ENCODE data around the gene PARP11.

Gene PARP11, protein sequence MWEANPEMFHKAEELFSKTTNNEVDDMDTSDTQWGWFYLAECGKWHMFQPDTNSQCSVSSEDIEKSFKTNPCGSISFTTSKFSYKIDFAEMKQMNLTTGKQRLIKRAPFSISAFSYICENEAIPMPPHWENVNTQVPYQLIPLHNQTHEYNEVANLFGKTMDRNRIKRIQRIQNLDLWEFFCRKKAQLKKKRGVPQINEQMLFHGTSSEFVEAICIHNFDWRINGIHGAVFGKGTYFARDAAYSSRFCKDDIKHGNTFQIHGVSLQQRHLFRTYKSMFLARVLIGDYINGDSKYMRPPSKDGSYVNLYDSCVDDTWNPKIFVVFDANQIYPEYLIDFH

DNA sequence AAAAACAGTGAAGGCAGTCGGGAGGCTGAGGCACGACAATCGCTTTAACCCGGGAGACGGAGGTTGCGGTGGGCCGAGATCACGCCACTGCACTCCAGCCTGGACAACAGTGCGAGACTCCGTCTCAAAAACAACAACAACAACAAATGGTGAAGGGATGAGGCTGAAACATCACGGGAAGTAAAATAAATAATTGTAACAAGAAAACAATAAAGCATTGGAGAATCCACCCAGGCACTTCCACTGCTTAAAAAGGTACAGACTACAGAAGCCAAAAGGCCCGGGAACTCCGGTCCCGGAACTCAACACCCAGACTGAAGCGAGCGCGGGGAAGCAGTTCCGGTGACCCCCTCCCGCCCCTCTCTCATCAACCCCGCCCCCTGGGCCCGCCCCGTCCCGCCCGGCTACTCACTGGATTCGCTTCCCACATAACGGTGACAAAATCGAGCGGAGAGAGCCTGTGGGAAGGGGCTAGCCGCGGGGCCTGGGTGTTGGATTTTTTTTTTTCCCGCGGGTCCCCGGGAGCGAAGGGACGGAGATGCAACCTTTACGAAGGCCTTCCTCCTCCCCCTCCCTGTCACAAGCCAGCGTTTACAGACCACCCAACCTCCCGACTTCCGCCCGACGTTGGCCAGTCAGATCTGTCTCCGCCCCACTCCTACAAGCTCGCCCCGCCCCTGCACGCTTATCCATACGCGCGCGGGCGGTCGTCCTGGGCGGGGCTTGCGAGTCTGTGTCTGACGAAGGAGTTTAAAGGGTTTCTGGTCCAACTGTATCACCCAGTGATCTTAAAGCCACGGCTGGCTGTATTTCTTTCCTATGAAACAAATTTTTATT, at the start of gene PARP11:
Gene PARP11 (minus strand): TSS at position 600 of the 837 bp plus-strand sequence. CDS start 170 bp downstream, at position 430.
- peak; percentile 92 to 95 (median 92) for DNase-seq (ENCODE audit: low read depth in 3 of 3, low spot score in 1 of 3)

DNA sequence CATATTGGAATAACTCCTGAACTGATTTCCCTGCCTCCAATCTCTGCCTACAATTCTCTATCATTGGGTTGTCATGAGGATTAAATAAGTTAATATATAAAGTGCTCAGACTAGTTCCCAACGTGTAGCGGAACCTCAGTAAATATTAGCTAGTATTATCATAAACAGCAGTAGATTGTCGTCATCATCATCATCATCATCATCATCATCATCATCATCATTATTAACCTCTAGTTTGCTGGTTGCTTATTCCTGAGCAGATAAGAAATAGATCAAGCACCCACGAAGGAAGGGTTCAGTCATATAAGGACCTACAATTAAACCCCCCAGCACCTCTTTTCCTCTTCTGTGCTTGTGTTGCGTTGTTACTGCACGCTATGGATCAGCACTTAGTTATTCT, 48.8 kb upstream of the PARP11 start:
- DNase-seq (ENCODE audit: low read depth in 3 of 3, low spot score in 1 of 3), result no peak

DNA sequence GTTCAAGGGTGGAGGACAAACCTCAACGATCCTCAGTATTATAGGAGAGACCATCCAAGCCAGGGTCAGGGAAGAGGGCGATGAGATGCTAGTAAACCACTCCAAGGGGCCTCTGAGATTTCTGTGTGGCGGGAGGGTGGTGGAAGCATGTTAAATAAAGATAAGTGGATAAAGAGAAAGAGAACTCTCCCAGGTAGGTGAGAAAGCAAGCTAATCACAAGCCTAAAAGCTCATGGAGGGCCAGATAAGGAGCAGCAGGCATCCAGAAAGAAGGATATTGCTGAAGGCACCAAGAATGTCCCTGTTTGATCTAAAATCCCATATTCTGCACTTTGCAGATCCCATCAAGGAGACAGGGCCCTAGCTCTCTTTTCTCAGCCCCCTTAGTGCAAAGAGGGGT, 48.3 kb upstream of the PARP11 start:
- no peak for DNase-seq (ENCODE audit: low read depth in 3 of 3, low spot score in 1 of 3)

DNA sequence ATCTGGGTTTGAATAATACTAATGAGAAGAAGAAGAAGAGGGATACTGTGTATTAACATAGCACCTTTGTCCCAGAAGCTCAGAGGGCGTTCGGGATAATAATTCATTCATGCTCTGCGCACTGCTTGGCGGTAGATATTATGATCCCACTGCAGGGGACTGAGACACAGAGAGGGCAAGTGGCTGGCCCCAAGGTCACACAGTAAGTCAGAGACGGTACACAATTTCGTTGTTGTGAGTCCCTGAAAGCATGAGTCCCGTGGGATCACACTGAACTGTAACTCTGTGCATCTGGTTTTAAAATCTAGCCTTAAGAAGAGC, 47.9 kb upstream of the PARP11 start:
- no peak for DNase-seq (ENCODE audit: low read depth in 3 of 3, low spot score in 1 of 3)

DNA sequence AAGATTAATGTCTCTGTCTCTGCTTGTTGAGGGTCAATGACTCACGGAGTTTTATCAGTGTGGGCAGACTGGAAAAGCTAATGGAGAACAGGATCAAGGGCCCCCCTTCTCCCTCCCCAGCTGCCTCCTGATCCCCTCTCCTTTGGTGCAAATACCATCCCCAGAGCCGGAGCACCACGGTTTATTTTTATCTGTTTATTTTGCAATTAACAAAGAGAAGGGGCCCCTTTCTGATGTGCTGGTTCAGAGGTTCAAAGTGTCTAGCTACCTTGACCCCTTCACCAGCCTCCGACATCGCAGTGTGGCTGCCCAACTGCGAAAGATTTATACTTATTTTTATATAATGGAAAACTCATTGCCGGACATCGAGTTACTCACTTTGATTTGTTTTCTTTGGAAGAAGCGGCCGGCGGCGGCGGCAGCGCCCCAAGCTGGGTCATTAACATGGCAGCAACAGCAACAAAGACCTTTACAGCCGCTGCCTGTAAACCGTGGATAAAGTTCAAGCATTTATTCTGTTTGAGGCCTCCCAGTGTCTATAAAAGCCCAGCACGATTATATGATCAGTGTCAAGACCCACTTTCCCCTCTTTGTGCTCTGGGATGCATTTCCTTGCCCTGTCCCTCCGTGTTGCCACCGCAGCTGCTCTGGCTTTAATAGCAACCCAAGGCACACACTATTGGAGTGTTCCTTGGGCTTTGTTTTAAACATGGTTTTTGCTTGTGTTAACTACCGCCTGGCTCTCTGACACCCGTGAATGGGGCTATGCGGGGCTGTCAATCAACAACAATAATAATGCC, 47.4 kb upstream of the PARP11 start:
- DNase-seq (ENCODE audit: low read depth in 3 of 3, low spot score in 1 of 3), result no peak

DNA sequence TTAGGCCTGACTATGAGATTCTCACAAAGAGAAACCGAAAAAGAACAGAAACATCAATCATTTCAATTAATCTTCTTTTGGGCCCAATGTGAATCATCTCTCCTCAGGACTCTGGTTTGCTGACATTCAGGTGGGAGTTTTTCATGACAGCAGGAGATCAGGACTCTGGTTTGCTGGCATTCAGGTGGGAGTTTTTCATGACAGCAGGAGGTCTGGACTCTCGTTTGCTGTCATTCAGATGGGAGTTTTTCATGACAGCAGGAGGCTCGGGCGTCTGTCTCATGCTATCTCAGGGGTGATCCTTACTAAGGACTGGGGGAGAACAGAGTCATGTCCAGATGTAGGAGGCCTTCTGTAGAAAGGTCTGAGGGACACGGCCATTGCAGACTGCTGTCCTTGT, 40.1 kb upstream of the PARP11 start:
- DNase-seq (ENCODE audit: low read depth in 3 of 3, low spot score in 1 of 3), result no peak

DNA sequence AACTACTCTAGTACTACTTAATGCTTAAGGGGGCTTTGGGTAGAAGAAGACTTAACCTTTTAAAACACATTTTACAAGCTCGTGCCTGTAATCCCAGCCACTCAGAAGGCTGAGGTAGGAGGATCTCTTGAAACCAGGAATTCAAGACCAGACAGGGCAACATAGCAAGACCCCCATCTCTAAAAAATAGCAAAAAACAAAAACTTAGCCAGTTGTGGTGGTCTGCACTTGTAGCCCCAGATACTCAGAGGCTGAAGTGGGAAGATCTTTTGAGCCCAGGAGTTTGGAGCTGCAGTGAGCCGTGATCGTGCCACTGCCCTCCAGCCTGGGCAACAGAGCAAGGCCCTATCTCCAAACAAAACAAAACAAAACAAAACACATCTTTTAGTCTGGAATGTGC, 39.7 kb upstream of the PARP11 start:
- no peak for DNase-seq (ENCODE audit: low read depth in 3 of 3, low spot score in 1 of 3)

DNA sequence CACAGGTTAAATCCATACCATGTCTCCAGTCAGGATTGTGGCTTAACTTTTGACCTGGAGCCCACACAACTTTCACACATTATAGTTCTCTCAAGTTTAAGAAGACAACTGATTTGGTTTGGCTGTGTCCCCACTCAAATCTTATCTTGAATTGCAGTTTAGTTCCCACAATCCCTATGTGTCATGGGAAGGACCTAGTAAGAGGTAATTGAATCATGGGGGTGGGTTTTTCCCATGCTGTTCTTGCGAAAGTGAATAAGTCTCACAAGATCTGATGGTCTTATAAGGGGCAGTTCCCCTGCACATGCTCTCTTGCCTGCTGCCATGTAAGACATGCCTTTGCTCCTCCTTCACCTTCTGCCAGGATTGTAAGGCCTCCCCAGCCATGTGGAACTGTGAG, 38.2 kb upstream of the PARP11 start:
- DNase-seq (ENCODE audit: low read depth in 3 of 3, low spot score in 1 of 3), result no peak

DNA sequence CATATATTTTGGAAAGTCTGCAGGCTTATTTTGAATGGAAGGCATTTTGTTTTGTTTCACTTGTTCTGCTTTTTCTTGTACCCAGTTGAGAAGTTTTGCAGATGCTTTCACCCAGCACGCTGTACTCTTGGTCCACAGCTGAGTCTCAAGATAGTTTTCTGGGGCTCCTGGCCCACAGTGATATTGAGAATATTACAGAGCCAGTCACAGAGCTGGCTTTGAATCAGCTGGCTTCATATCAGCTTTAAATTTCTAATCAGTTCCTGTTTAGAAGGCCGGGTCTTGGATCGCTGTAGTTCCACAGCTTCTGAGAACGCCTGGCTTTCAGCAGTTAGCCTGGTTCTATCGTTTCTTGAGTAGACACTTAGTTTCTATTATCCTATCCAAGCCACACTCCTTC, 32.5 kb upstream of the PARP11 start:
- DNase-seq (ENCODE audit: low read depth in 3 of 3, low spot score in 1 of 3), result no peak

DNA sequence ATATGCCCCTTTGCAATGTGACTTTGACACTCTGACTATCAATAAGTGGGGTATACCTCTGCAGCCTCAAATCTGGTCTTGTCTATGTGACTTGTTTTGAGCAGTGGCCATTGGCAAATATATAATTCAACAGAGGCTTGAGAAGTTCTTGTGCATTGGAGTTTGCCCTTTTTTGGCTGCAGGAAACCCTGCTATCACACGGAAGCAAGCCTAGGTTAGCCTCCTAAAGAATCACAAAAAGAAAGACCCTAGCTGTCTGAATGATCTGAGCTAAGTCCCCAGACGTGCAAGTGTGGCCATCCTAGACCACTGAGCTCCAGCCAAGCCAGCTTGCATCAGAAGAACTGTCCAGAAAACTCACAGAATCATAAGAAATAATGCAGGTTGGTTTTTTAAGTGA, 31.8 kb upstream of the PARP11 start:
- DNase-seq (ENCODE audit: low read depth in 3 of 3, low spot score in 1 of 3), result no peak

DNA sequence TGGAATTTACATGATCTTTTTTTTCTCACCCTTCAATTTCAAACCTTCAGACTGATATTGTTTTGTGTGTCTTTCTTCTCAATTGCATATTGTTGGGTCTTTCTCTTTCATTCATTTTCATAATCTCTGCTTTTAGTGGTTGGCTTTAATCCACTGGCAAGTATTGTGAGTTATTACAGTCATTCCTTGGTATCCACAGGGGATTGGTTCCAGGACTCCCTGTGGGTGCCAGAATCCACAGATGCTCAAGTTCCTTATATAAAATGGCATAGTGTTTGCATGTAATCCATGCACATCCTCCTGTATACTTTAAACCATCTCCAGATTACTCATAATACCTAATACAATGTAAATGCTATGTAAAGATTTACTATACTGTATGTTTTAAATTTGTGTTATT, 29.7 kb upstream of the PARP11 start:
- DNase-seq (ENCODE audit: low read depth in 3 of 3, low spot score in 1 of 3), result no peak

DNA sequence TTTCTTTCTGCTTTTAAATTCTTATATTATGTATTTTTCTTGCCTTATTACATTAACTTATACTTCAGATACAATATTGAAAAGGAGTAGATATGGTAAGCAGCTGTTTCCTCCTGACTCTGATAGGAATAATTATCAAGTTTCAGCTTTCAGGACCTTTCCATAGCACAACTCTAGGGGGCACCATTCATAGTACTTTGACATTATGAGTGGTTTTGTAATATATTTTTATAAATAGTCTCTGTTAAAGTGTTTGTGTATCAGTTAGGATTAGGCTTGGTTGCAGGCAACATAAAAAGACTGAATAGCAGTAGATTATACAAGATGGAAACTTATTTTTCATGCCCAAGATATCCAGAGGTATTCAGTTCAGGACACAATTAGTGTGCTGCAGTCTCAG, 27.9 kb upstream of the PARP11 start:
- no peak for DNase-seq (ENCODE audit: low read depth in 3 of 3, low spot score in 1 of 3)

DNA sequence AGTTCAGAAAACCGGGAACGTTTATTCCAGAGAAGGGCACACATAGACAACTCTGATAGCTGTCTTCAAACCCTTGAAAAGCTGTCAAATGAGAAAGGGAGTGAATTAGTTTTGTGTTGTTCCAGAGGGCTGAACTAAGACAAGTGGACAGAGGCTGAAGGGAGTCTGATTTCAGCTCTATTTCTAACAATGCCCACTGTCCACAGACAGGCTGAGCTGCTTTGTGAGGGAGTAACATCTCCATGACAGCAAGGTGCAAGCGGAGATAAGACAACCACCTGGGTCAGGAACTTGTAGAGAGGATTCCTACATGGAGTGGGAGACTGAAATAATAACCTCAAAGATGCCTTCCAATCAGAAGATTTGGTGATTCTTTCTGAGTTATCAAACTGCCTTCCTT, 25.6 kb upstream of the PARP11 start:
- no peak for DNase-seq (ENCODE audit: low read depth in 3 of 3, low spot score in 1 of 3)

DNA sequence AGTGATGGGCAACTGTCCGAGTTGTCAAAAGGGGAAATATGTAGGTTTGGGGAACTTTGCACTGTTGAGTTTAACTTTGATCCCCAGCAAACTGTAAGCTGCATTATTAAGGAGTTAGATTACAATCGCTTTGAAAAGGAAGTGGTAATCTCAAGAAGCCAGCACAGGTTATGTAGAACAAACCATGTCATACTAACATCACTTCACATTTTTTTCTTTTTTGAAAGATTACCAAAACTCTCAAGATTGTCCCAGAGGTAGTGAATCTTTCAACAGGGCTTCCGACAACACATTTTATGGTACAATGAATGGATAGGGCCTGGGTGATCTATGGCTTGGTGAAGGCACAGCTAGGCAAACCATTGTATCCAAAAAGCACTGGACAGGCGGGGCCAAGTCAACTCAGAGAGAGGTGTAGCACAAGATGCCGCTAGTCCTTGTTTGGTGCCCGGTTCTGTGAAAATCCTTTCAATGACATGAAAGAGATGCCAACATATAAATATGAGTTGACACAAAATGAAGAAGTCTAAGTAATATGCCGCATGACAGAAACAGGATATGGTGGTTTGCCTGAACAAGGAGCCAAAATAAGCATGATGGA, 24.3 kb upstream of the PARP11 start:
- no peak for DNase-seq (ENCODE audit: low read depth in 3 of 3, low spot score in 1 of 3)

DNA sequence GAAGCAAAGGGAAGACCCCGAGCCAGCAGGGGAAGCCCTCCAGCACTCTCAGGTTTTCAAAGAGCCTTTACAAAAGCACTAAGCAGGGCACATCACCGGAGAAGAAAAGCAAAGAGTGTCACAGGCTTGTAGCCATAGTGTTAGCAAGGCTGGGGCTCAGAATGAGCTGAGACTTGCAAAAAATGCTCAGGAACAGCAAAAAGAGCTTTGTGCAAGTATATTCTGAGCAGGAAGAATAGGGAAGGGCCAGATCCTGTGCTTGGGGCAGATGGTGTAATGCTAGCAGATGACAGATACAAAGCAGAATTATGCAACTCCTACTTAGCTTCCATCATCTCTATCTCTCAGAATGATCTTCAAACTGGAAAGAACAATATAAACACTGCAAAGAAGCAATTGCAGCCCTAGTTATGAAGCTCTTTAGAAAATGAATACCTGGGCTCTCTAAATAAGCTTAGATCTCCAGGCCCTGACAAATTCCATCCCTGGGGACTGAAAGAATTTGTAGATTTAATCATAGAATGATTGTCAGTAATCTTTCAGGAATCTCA, 23.7 kb upstream of the PARP11 start:
- no peak for DNase-seq (ENCODE audit: low read depth in 3 of 3, low spot score in 1 of 3)

DNA sequence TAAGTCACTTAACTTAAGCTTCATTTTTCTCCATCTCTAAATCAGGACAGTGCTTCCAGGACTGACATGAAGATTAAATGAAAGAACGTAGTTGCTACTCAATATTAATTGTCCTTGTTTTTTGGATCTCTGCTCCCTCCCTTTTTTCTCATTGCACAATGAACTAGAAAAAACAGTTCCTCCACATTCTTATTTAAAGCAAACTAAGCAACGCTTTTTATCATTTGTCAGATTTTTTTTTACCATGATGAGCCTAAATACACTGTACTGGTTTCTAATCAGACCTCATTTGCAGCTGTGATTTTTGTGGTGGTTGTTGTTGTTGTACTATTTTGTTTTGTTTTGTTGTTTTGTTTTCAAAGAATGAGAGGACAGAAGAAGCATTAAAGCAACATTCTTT, 23.2 kb upstream of the PARP11 start:
- DNase-seq (ENCODE audit: low read depth in 3 of 3, low spot score in 1 of 3), result no peak

DNA sequence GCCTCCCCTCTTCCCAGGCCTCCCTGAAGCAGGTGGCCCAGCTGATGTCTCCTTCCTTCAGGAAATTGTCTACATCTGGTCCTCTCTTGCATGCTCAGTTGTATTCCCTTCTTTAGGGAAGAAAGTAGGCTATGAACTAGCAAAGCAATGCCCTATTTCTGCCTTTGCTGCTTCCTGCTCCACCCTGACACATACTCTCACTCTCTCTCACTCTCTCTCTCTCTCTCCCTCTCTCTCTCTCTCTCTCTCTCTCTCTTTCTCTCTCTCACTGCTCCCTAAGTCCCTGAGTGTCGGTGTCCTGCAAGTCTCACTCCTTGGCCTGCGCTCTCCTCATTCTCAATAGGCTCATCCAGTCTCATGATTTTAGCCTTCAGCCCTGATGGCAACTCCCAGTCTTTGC, 19.4 kb upstream of the PARP11 start:
- DNase-seq (ENCODE audit: low read depth in 3 of 3, low spot score in 1 of 3), result no peak

DNA sequence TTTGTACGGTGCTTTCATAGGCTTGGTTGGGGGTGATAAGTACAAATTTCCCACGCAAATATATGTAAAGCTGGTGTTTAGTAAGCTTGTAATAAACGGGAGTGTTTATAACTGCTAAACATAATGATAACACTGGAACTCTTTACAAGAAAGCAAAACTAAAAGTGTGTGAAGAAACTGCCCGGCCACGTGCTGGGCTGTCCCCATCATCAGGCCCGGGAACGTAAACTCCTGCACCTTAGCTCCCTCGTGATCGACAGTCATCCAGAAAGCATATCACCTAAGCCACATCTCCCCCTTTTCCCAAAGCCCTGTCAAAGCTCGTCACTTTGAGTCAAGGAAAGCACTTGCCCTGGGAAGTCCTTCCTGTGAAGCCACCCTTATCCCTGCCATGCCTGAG, 18.0 kb upstream of the PARP11 start:
- DNase-seq (ENCODE audit: low read depth in 3 of 3, low spot score in 1 of 3), result no peak

DNA sequence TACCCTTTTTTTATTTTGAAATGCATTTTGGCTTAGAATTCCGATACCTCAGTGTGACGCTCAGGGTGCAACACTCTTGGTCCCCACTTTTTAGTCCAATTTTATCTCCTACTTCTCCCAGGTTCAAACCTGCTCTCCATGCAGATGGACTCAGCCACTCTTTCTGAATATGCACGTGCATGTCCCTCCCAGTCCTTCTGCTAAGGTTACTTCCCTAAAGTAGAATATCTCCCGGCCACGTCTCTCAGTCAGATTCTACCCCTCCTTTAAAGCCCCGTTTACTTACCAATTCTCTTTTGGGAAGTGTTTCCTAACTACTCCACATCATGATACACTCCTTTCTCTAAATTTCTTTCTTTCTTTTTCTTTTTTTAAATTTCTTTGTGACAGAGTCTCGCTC, 15.5 kb upstream of the PARP11 start:
- DNase-seq (ENCODE audit: low read depth in 3 of 3, low spot score in 1 of 3), result no peak

DNA sequence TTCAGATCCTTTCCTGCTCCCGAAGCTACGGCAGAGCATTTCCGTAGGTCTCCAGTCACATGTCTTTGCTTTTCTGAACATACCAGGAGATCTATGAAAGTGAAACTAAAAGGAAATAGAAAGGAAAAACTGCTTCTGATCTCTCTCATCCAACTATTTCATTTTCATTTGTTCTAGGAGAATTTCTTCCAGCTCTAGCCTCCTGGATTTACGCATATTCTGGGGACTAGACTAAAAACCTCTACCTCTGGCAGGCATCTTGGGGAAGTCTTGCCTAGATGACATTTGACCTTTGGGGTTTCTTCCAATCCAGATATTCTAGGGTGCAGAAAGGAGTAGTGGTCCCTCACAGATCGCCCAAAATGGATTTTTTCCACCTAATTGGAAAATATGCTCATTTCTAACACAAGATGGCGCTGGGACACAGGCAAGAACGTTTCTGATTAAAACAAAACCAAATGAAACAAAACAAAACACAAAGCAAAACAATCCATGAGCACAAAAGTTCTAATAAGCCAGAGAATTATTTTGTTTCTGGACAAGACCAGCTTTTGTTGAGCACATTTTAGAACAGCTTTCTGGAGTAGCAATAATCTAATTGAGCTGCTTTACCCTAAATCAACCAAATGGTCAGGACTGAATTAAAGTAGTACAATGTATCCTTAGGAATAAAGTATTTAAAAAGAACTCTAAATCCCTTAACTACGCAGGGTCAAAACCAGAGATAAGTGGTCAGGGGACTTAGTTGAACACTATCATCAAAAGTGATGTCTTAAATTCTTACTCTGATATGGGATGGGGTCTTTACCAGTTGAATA, 12.3 kb upstream of the PARP11 start:
- DNase-seq (ENCODE audit: low read depth in 3 of 3, low spot score in 1 of 3), result peak in 1 of 3 donors; percentile 13

Data from stimulated activated CD4-positive, alpha-beta T cell treated with anti-CD3 and anti-CD28 coated beads, TNF-alpha, amount 100 ng/mL, for 1 hour (primary cell).